Uterus (tissue), 2 donors: Measurements from ENCODE around the gene NELL1.

Experiments used
- CTCF ChIP-seq, 4 experiments: fragments of 200-600 bp in 2 of 4; fragments of 450-650 bp in 2 of 4; sonication (generic) in 2 of 4; IDR thresholded peaks; one replicate each; pipeline ENCODE4 v1.5.1; 2016 to 2019; ENCODE audit warnings: antibody characterized with exemption in 4 of 4, mild to moderate bottlenecking in 2 of 4, moderate library complexity in 1 of 4
- POLR2A ChIP-seq, 2 donors: fragments of 450-650 bp; IDR thresholded peaks; one replicate each; pipeline ENCODE4 v1.6.1; 2016; ENCODE audit warnings: antibody characterized with exemption in 2 of 2, mild to moderate bottlenecking in 1 of 2, moderate library complexity in 1 of 2

GRCh38 chr11:21492931-21493330, 823.5 kb downstream of the NELL1 start:
- TF ChIP-seq CTCF (IDR thresholded peaks at IDR 0.05), result no peak
- TF ChIP-seq POLR2A (IDR thresholded peaks at IDR 0.05), result no peak
